Fibroblast of skin of right quadriceps (primary cell): ENCODE data around the gene HSDL1.
"Not testable (repeated sequence)": the region's sequence is repeated elsewhere in the genome, so short reads cannot be mapped to it uniquely, and the experiment has no call there.

Experiments used
- DNase-seq: peaks from one replicate; pipeline ENCODE4 v3.0.0-alpha.2; 2013

HSDL1 gene

GRCh38 chr16:84137769-84138357, 7.1 kb downstream of the HSDL1 start:
- no peak for DNase-seq

DNA sequence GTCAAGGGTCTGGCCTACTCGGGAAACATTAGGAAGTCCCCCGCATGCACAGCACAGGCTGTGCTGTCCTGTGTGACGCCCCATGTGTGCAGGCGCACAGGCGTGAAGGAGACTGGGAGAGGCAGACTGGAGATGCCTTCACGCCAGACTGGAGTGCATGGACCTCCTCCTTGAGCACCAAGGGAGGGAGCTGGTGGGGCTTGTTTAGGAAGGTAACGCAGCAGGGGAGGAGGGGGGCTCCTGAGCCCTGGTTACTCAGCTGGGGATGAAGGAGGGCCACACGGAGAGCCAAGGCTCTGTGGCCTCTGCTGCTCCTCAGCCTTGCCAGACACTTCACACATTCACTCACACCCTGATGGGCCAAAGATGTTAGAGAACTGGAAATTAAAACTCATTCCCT, 7.7 kb downstream of the HSDL1 start:
- DNase-seq = no peak

GRCh38 chr16:84136331-84137125, 8.4 kb downstream of the HSDL1 start:
- DNase-seq = no peak

GRCh38 chr16:84132527-84133285, 12.3 kb downstream of the HSDL1 start:
- DNase-seq = no peak

DNA sequence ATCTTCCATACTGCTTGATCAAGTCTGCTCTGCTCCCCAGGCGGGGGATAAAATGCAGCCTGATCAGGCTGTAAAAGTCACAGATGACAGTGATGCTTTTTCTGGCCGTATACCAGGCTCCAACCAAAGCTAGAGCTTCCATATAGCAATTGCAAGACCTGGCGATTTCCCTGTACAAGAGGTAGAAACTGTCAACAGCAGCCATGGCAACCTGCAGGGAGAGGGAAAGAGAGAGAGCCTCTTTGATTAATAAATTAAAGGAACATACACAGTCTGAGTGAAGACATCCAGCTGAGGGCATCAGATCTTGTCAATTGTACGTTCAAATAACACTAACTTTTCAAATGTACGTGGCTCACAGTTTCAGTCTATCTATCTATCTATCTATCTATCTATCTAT, 13.9 kb downstream of the HSDL1 start:
- DNase-seq = no peak

- no peak for DNase-seq
Observed at GRCh38 chr16:84124257-84125073, 20.5 kb downstream of the HSDL1 start.

DNA sequence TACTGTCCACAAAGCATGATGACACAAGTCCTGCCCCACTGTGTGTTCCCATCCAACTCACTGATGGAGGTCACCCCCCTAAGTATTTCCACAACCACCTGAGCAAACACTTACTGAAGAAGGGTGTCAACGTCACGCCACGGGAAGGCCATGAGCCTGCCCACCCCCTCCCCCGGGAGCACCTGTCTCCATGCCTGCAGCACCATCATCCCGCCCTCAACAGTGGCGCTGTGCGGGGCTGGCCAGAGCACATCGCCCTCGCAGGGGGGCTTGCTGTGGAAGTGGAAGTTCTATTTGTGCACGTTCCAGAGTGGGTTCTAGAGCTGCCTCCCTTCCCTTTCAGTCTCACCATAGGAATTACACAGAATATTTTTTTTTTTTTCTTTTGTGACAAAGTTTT, 24.0 kb downstream of the HSDL1 start:
- DNase-seq = no peak

GRCh38 chr16:84120023-84120422, 25.0 kb downstream of the HSDL1 start:
- DNase-seq = no peak

DNA sequence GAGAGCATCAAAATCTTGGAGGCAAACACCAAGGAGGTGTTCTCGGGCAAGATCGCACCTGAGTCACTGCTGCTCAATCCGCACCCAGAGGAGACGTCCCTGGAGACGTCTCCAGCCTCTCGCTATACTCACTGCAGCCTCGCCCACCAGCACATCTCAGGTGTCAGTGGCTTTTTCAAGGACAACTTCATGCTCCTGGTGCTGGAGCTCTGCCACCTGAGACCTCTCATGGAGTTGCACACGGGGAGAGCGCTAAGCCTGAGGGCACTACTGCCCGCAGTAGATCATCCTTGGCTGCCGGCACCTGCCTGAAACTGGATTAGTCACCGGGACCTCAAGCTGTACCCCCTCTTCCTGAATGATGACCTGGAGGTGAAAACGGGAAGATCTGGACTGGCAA, 25.6 kb downstream of the HSDL1 start:
- no peak for DNase-seq

DNA sequence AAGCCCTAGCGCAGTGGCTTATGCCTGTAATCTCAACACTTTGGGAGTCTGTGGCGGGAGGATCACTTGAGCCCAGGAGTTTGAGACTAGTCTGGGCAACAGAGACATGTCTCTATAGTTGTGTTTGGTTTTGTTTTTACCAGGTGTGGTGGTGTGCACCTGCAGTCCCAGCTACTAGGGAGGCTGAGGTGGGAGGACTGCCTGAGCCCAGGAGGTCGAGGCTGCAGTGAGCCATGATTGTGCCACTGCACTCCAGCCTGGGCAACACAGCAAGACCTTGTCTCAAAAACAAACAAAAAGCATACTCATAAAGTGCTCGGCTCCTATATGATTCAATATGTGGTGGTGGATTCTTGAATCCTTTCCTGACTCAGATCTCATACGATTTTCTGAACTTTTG, 26.7 kb downstream of the HSDL1 start:
- DNase-seq = not testable (repeated sequence)

GRCh38 chr16:84117494-84117843, 27.5 kb downstream of the HSDL1 start:
- peak; percentile 26 for DNase-seq

DNA sequence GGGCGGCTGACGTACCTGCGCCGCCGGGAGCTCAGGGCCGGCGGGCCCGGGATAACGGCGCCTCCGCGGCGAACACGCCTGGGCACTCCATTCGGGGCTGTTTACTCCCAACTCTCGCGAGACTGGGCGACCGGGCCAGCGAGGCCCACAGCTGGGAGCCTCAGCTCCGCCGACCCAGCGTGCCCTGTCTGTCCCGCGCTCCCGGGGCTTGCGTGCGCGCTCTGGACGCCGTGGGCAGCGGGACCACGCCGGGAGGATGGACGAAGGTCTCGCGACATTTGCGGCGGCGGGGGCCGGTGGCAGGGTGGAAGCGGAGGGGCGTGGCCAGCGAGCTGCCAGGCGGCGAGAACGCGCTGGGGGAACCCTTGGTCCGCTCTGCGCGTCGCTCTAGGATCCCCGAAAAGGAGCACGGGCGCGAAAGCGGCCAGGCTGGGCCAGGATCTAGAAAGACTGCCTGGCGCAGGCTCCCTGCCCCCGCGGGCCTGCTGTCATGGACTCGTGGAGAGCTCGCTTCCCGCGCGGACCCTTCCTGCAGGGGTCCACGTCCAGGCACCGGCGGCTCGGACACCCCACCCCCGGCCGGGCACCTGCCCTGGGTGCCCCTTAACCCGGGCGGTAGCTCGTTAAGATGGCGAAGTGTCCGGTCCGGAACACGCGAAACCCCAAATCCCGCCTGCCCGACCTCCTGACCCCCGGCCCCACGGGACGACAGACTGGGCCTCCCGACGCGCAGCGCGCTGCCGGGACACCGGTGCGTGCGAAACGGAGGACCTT, 28.1 kb downstream of the HSDL1 start, which contains the start of gene MBTPS1:
TSS of gene MBTPS1 (minus strand) at position 223 of the 774 bp plus-strand sequence. CDS start 15,159 bp downstream, outside the sequence.
- DNase-seq = peak; percentile 98

DNA sequence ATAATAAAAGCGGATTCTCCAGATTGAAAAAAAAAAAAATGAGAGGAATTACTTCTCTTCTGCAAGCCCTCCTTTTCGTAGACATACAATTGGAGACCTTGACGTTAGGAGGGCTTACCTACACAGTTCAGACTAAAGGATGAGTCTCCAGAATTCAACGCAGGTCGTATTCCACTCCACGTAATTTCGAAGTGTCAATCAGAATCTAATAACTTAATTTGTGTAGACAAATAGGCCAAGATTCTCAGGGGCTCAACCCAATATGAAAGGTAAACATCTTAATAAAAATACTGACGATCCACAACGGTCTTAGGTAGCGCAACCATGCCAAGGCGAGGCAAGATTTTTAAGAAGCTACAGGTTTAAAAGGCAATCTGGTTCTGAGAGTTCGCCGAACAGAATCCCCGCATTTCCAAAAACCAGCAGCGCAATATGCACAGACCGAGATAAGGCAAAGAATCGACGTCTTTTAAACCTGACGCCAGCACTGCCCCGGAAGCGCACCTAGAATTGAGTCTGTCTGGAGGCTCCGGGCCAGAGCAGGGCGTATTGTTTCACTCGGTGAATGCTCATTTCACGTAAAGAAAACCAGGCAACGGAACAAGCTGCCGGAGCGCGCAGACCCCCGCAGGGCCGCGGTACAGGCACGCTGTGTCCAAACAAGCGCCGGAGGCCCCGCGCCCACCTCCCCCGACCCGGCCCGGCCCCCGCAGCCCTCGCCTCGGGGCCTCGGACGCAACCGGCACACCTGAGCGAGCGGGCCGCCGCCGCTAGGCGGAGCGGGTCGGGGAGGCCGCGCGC, 28.9 kb downstream of the HSDL1 start:
- DNase-seq = peak; percentile 20

DNA sequence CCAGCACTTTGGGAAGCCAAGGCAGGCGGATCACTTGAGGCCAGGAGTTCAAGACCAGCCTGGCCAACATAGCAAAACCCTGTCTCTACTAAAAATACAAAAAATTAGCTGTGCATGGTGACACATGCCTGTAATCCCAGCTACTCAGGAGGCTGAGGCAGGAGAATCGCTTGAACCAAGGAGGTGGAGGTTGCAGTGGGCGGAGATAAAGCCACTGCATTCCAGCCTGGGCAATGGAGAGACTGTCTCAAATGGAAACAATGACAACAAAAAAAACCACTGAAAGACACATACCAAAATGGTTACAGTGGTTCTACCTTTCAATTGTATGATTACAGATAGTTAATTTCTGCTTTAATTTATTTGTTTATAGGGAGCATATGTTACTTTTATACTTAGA, 33.0 kb downstream of the HSDL1 start:
- DNase-seq = not testable (repeated sequence)

DNA sequence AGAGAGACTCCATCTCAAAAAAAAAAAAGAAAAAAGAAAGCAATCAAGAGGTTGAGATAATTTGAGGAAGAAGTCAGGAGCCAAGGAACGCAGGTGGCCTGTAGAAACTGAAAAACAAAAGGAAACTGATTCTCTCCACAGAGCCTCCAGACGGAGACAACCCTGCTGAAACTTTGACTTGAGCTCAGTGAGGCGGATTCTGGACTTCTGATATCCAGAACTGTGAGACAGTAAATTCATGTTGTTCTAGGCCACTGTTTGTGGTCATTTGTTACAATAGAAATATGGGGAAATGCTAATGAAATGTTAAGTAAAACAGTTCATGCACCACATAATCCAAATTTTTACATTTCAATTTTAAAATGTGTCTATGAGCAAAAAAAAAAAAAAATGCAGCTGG, 33.5 kb downstream of the HSDL1 start:
- no peak for DNase-seq

DNA sequence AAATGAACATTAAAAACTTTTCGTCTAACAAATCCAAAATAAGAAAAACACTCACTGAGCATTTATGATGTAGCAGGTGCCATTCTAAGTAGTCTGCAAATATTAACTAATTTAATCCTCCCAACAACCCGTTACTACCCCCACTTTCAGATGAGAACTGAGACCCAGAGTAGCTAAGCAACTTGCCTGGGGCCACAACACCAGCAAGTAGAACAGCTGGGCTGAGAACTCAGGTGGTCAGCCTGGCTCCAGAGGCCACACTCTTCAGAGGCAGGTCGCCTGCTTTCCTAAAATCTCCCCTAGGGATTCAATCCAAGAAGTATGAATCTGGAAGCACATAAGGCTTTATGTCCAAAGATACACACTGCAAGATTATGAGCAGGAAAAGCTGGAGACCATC, 34.5 kb downstream of the HSDL1 start:
- no peak for DNase-seq

DNA sequence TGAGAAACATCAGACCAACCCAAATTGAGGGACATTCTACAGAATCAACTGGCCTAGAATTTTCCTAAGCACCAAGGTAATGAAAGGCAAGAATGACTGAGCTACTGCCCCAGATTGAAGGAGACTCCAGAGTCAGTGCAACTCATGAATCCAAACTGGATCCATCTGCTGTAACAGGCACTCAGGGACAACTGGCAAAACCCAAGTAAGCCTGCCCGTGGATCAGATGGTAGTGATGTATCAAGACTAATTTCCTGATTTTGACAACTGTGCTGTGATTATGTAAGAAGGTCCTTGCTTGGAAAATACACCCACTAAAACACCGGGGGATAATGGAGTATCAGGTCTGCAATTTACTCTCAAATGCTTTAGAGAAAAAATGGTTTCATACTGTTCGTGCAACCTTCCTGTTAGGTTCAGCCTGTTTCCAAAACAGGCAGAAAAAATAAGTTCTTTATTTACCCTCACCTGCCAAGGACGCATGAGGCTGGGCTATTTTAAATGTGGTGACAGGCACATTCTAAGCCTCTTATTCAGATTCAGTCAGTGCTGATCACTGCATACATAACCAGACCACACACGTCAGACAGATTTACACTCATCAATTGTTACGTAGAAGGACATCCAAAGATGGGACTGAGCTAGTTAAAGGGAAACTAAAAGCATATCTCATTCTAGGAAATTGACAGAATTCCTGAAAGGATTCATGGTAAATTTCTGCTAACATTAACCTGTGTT, 35.2 kb downstream of the HSDL1 start:
- DNase-seq = no peak

DNA sequence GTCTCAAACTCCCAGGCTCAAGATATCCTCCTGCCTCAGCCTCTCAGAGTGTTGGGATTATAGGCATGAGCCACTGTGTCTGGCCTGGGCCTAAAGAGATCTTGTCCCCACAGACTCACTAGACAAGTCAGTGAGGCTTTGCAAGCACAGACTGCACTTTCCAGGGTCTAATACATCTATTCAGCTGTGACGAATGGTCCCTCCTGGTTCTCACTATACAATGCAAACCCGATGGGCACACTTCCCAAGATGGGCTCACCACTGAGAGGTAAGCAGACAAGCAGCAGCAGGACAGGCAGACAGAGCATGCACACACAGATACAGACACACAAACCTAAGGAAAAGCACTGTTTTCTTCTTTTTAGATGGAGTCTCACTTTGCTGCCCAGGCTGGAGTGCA, 37.1 kb downstream of the HSDL1 start:
- no peak for DNase-seq

DNA sequence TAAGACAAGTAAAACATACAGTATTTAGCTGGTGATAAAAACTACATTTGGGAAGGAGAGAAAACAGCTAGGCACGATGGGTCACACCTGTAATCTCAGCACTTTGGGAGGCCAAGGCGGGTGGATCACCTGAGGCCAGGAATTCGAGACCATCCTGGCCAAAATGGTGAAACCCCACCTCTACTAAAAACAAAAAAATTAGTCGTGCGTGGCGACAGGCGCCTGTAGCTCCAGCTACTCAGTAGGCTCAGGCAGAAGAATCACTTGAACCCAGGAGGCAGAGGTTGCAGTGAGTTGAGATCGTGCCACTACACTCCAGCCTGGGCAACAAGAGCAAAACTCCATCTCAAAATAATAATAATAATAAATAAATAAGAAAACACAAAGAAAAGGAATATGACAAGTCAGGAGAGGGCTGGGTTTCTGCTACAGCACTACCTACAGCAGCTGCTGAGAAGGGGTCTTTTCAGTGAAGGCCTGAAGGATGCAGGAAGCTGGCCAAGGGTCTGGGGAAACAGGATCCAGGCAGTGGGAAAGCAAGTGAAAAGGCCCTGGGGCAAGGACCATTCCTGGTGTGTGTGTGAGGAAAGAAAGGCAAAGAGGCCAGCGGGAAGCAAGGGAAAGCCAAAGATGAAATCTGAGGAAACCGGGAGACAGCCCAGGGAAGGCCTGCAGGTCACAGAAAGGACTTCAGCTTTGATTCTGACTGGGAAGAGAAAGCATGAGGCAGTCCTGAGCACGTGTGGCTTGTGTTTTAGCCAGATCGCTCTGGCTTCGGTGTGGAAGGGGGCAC, 38.8 kb downstream of the HSDL1 start:
- no peak for DNase-seq

GRCh38 chr16:84105301-84105815, 39.6 kb downstream of the HSDL1 start:
- no peak for DNase-seq
